Nephron progenitor cell (in vitro differentiated cells): ENCODE measurements around the gene JAZF1.

Experiments
- DNase-seq: peaks from one replicate; pipeline ENCODE4 v3.0.0; 2021
- H3K27ac Mint-ChIP-seq: 2 replicates; pipeline ENCODE4 v1.8.0; 2021; ENCODE audit warnings: mild to moderate bottlenecking, moderate library complexity, mixed read lengths
- H3K27me3 Mint-ChIP-seq: 2 replicates; pipeline ENCODE4 v1.8.0; 2021; ENCODE audit warnings: mild to moderate bottlenecking, low read depth, mixed read lengths; ENCODE audit not compliant: poor library complexity
- H3K36me3 Mint-ChIP-seq: 2 replicates; pipeline ENCODE4 v1.8.0; 2021; ENCODE audit warnings: low read depth, mixed read lengths
- H3K4me1 Mint-ChIP-seq: 2 replicates; pipeline ENCODE4 v1.8.0; 2021; ENCODE audit warnings: mixed read lengths
- H3K4me3 Mint-ChIP-seq: 2 replicates; pipeline ENCODE4 v1.8.0; 2021; ENCODE audit warnings: mild to moderate bottlenecking, moderate library complexity, mixed read lengths
- H3K9me3 Mint-ChIP-seq: 2 replicates; pipeline ENCODE4 v1.8.0; 2021; ENCODE audit warnings: mild to moderate bottlenecking, moderate library complexity, mixed read lengths
- TF ChIP-seq, protein P1 (sequence below): fragments of 200-600 bp; sonication (generic); IDR thresholded peaks from 2 replicates; pipeline ENCODE4 v1.5.0; 2021; ENCODE audit warnings: antibody characterized with exemption

The JAZF1 gene

DNA sequence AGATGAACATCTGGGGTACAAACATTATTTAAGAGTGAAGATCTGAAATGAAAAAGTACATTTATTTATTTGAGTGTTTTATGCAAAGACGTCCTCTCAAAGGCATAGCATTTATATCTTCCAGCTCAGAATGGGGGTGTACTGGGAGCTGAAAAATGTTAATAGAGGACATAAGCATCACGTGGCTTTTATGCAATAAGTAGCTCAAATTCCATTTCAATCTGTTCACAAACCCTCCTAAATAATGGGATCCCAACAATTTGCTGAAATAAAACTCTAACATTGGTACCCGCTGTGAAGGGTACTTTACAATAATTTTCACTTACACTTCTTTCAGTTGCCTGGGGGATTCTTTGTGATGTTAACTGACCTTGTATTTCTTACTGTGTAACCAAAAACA lies 268.7 kb downstream of the JAZF1 start:
- H3K4me3 Mint-ChIP-seq = no peak overlapping the region
- no peak for DNase-seq
- H3K4me1 Mint-ChIP-seq = peaks cover 5% of the 10 kb centered on the region
- H3K27ac Mint-ChIP-seq = no peak overlapping the region
- TF ChIP-seq, protein P1, sequence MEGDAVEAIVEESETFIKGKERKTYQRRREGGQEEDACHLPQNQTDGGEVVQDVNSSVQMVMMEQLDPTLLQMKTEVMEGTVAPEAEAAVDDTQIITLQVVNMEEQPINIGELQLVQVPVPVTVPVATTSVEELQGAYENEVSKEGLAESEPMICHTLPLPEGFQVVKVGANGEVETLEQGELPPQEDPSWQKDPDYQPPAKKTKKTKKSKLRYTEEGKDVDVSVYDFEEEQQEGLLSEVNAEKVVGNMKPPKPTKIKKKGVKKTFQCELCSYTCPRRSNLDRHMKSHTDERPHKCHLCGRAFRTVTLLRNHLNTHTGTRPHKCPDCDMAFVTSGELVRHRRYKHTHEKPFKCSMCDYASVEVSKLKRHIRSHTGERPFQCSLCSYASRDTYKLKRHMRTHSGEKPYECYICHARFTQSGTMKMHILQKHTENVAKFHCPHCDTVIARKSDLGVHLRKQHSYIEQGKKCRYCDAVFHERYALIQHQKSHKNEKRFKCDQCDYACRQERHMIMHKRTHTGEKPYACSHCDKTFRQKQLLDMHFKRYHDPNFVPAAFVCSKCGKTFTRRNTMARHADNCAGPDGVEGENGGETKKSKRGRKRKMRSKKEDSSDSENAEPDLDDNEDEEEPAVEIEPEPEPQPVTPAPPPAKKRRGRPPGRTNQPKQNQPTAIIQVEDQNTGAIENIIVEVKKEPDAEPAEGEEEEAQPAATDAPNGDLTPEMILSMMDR = no peak
- H3K9me3 Mint-ChIP-seq = peaks cover 8% of the 10 kb centered on the region
- no peaks in the 10 kb centered on the region for H3K36me3 Mint-ChIP-seq
- H3K27me3 Mint-ChIP-seq = peaks cover 3% of the 10 kb centered on the region

GRCh38 chr7:27910326-27910725 lies 270.3 kb downstream of the JAZF1 start:
- Mint-ChIP-seq H3K27me3 (peaks cover 3% of the 10 kb centered on the region), H3K36me3 (no peaks in the 10 kb centered on the region), H3K9me3 (no peaks in the 10 kb centered on the region), H3K27ac (no peak overlapping the region), H3K4me3 (no peak overlapping the region), H3K4me1 (peaks cover 5% of the 10 kb centered on the region)
- DNase-seq = no peak
- TF ChIP-seq, protein P1 = no peak

DNA sequence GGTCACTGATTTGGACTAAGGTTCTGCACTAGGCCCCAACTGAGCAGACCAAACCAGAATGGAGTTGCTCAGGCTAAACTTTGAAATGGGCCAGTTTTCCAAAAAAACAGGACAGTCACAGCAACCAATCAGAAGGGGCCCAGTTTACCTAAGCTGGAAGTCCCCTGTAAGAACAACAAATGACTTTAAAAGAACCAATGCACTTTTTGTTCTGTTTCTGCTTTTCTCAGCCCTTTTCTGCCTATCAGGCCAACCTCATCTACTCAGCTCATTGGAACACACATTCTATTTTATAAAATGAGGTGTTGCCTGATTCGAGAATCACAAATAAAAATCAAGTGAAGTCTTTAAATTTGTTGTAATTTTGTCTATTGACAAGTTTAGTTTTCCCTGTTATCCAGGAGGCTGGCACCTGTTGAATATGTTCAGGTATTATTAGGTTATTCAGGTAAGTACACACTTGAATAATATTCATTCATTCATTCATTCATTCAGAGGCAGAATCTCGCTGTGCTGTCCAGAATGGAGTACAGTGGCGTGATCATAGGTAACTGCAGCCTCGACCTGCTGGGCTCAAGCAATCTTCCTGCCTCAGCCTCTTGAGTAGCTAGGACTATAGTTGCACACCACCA lies 271.9 kb downstream of the JAZF1 start:
- no peak for DNase-seq
- H3K4me1 Mint-ChIP-seq = peaks cover 5% of the 10 kb centered on the region
- H3K27me3 Mint-ChIP-seq = peaks cover 3% of the 10 kb centered on the region
- TF ChIP-seq, protein P1 = no peak
- H3K4me3 Mint-ChIP-seq = no peak overlapping the region
- H3K27ac Mint-ChIP-seq = no peak overlapping the region
- no peaks in the 10 kb centered on the region for H3K36me3 Mint-ChIP-seq
- H3K9me3 Mint-ChIP-seq = no peaks in the 10 kb centered on the region

- Mint-ChIP-seq H3K36me3 (no peaks in the 10 kb centered on the region), H3K9me3 (no peaks in the 10 kb centered on the region), H3K27ac (no peak overlapping the region), H3K4me3 (no peak overlapping the region), H3K27me3 (peaks cover 2% of the 10 kb centered on the region), H3K4me1 (no peaks in the 10 kb centered on the region)
- TF ChIP-seq, protein P1 = no peak
- no peak for DNase-seq
These were observed 274.1 kb downstream of the JAZF1 start for GRCh38 chr7:27906385-27907091.

- no peaks in the 10 kb centered on the region for H3K9me3 Mint-ChIP-seq
- TF ChIP-seq, protein P1 = no peak
- H3K27me3 Mint-ChIP-seq = no peaks in the 10 kb centered on the region
- H3K4me3 Mint-ChIP-seq = no peak overlapping the region
- H3K36me3 Mint-ChIP-seq = no peaks in the 10 kb centered on the region
- H3K4me1 Mint-ChIP-seq = no peaks in the 10 kb centered on the region
- no peak for DNase-seq
- H3K27ac Mint-ChIP-seq = no peak overlapping the region
These were observed 274.6 kb downstream of the JAZF1 start for GRCh38 chr7:27905951-27906350.
